ENCODE results near the gene UBE2D2.

The UBE2D2 gene

DNA sequence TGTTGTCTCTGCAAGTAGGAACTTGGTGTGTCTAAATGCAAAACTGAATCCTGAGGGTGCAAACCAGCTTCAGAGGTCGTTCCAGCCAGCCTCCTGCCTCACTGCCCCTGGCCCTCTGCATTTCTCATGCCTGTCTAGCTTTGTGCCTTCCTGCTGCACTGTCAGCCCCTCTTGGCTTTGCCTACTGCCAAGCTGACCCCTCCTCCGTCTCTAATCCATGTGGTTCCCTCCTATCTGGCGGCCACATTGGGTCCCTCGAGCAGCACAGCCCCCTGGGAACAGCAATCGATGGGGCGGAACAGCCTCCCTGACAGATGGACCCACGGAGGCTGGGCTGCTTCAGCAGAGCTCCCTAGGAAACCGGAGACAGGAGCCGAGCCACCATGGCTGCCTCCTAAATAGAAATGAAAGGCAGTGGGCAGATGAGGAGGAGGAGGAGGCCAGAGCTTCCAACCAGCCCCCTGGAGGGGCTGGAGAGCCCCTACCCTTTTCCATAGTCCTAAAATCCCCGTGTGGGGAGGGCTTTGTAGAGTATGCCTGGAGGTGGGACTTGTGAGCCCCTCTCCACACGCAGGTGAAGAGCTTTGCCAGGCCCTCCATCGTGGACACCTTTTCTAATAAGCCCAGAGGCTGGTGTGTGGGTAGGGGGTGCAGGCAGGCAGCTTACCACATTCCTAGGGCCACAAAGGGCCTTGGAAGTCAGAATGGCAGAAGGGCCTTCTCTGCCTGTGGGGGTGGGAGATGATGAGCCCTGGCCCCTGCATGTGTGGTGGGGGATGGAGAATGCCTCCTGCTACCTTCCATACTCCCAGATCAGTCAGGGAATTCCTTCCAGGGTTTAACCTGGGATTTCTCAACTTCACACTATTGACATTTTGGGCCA is 77.8 kb downstream of the UBE2D2 start:
- H3K27ac ChIP-seq (ENCODE audit: low read length), result no peak overlapping the region
- no peaks in the 10 kb centered on the region for H3K9me3 ChIP-seq (ENCODE audit: control insufficient read depth, low read depth, low read length)
- no peaks in the 10 kb centered on the region for H3K36me3 ChIP-seq (ENCODE audit: control insufficient read depth, low read depth, low read length)
- H3K27me3 ChIP-seq (ENCODE audit: control insufficient read depth, insufficient read depth, low read length), result peaks cover 5% of the 10 kb centered on the region
- H3K4me3 ChIP-seq (ENCODE audit: low read length), result peak overlapping the region; percentile 55
- no peak overlapping the region for H3K9ac ChIP-seq (ENCODE audit: low read length)
- H3K4me1 ChIP-seq (ENCODE audit: control insufficient read depth, low read depth, low read length), result peaks cover 57% of the 10 kb centered on the region

DNA sequence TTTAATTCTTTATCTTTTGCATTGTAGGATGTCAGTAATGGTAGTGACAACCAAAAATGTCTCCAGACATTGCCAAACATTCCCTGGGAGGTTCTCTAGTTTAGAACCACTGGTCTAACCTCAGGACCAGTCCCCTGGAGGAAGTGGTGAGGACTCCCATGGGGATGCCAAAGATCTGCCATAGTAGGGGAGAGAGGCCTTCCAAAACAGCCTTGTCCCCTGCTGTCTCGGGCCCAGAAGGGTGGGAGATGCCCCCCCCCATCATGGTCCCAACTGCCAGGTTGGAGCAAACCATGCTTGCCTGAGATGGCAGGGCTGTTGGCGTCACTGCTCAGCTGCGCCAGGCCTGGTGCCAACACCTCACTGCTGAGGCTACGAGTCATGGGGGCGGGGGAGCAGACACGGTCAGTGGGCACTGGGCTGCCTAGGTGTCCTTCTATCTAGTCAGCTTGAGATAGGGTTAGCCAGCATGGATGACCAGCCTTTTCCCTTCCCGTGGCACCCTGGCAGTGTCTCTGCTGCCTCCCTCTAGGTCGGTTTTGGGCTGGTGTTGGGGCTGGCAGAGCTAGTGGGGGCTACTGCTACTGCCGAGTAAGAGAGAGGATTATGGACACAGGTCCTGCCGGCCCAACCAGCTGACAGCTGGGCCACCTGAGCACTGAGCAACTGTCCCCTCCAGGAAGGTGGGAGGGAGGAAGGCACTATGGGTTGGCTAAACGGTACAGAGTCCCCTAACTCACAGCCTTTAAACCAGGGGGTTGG is 78.7 kb downstream of the UBE2D2 start:
- Histone ChIP-seq H3K4me3 (ENCODE audit: low read length) (no peak overlapping the region), H3K4me1 (ENCODE audit: control insufficient read depth, low read depth, low read length) (peaks cover 57% of the 10 kb centered on the region), H3K27me3 (ENCODE audit: control insufficient read depth, insufficient read depth, low read length) (peaks cover 13% of the 10 kb centered on the region), H3K9ac (ENCODE audit: low read length) (no peak overlapping the region), H3K9me3 (ENCODE audit: control insufficient read depth, low read depth, low read length) (no peaks in the 10 kb centered on the region), H3K36me3 (ENCODE audit: control insufficient read depth, low read depth, low read length) (no peaks in the 10 kb centered on the region), H3K27ac (ENCODE audit: low read length) (no peak overlapping the region)

DNA sequence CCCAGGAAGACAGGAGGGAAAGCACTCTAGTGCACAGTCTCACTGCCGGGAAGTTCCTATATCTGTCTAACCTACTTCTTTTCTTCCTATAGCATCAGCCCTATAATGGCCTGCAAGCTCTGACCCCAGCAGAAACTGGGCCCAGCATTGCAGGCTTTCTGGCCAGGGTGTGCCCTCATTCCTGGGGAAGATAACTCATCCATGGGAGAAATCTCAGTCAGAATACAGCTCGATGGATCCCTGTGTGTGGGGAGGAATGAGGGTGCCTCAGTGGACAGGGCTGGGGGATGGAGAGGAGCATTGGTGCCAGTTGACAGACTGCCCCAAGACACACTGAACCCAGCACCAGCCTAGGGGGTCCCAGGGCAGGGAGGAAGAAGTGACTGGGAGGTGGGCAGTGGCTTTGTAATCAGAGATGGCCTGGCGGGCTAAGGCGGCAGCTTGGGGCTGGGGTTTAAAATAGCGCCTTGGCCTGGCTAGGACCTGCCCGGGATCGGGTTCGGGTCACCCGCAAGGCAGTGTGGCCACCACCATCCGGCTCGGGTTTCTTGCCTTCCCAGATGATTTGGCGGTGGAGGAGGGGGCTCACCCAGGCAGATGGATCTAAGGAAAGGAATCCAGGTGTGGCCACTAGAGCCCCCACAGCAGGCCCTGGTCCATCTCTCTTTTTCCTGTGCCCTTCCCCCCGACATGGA is 79.4 kb downstream of the UBE2D2 start:
- Histone ChIP-seq H3K27me3 (ENCODE audit: control insufficient read depth, insufficient read depth, low read length) (peaks cover 20% of the 10 kb centered on the region), H3K9ac (ENCODE audit: low read length) (no peak overlapping the region), H3K4me1 (ENCODE audit: control insufficient read depth, low read depth, low read length) (peaks cover 57% of the 10 kb centered on the region), H3K9me3 (ENCODE audit: control insufficient read depth, low read depth, low read length) (no peaks in the 10 kb centered on the region), H3K27ac (ENCODE audit: low read length) (no peak overlapping the region), H3K36me3 (ENCODE audit: control insufficient read depth, low read depth, low read length) (no peaks in the 10 kb centered on the region), H3K4me3 (ENCODE audit: low read length) (no peak overlapping the region)

DNA sequence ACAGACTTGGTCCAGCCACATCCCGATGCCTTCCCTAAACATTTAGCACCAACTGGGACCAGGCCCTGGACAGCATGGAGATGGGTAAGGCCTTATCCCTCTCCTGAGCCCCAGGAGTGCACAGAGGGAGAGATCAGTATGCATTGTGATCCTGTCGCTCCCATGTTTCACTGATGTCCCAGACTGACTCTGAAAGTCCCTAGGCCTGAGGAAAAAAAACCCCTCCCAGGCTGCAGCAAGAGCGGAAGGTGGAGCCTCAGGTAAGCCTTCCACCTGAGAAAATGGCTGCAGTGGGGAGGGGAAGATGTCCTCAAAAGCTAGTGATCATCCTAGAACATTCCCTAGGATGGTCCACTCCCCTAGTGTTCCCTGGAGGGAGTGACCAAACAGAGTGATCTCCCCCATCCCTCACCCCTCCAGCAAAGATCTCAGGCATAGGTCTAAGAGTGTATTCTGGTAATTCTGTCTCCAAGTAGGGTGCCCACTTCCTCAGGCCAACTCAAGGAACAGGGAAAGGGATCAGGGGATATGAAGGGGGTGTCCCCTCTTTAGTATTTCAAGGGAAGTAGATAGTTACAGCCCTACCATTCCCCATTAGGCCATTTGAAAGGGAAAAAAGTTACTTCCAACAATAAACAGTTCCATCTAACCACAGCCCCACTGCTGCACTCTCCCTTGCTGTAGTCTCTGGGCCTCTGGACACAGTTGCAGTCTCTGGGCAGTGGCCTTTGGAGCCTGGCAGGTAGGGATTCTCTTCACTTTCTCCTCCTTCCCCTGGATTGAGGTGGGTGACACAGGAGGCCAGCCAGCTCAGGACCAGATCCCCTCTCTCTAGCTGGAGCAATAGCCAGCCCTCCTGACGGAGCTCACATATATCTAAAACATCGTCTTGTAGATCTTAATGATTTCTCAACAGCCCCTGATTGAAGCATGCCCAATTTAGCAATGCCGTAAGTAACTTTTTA is 80.3 kb downstream of the UBE2D2 start:
- Histone ChIP-seq H3K36me3 (ENCODE audit: control insufficient read depth, low read depth, low read length) (no peaks in the 10 kb centered on the region), H3K27ac (ENCODE audit: low read length) (no peak overlapping the region), H3K9ac (ENCODE audit: low read length) (no peak overlapping the region), H3K4me3 (ENCODE audit: low read length) (no peak overlapping the region), H3K27me3 (ENCODE audit: control insufficient read depth, insufficient read depth, low read length) (peaks cover 29% of the 10 kb centered on the region), H3K9me3 (ENCODE audit: control insufficient read depth, low read depth, low read length) (no peaks in the 10 kb centered on the region), H3K4me1 (ENCODE audit: control insufficient read depth, low read depth, low read length) (peaks cover 55% of the 10 kb centered on the region)

DNA sequence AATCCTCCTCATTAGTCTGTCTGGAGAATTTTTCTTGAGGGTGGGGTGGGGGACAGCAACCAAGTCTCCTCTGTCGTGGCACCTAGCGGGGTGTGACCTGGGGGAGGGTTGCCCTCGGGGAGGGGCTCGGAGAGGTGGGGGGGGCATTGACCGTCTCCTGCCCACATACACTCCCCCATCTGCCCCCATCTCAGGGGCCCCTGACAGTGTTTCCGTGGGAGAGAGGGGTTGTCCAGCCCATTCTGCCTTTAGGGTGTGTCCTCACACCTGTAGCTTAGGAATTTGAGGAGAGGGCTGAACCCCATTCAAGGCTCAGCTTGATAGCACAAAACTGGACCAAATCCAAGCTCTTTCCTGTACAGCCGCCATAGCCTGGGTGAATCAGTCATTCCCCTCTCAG is 81.1 kb downstream of the UBE2D2 start:
- peaks cover 54% of the 10 kb centered on the region for H3K4me1 ChIP-seq (ENCODE audit: control insufficient read depth, low read depth, low read length)
- no peaks in the 10 kb centered on the region for H3K36me3 ChIP-seq (ENCODE audit: control insufficient read depth, low read depth, low read length)
- H3K9ac ChIP-seq (ENCODE audit: low read length), result no peak overlapping the region
- H3K4me3 ChIP-seq (ENCODE audit: low read length), result no peak overlapping the region
- H3K9me3 ChIP-seq (ENCODE audit: control insufficient read depth, low read depth, low read length), result no peaks in the 10 kb centered on the region
- H3K27ac ChIP-seq (ENCODE audit: low read length), result no peak overlapping the region
- H3K27me3 ChIP-seq (ENCODE audit: control insufficient read depth, insufficient read depth, low read length), result peaks cover 37% of the 10 kb centered on the region

DNA sequence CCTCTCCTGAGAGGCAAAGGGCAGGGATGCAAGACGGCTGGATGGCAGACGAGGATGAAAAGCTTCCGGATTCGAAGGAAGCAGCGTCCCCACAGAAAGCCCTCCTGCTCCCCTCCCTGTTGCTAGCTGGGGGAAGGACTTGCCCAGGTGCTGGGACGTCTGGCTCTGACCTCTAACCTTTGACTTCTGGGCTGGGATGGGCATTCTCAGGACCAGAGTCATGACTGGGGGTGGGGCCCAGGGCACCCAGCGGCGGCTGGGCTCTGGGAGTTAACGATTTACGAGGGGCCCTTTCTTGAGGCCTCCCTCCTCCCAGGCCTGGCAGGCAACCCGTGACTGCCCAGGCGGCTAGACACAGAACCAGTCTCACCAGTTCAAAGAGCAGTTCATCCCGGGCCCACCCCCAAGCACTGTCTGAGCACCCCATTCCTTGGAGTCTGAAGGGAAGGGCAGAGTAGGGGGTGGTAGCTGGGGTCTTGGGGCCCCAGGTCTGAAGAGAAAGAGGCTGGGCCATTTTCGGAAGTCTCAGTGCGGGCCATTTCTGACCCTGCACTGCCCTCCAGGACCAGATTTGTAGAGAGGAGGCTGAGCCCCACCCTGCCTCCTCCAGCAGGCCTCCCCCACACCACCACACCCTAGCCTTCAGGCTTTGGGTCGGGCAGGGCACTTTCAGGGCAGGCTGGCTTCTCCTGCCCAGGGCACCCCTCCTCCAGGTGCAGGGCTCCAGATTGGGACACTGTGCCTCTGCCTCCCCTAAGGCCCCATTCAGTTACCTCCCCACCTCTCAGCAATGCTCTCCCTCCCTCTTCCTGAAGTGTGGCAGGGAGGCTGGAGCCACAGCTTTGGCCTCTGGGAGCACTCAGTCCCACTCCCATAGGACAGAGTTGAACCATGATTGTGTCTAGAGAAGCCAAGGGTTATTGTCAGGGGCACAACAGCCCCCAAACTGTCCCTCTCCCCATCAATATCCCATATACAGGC is 82.0 kb downstream of the UBE2D2 start:
- H3K9me3 ChIP-seq (ENCODE audit: control insufficient read depth, low read depth, low read length), result no peaks in the 10 kb centered on the region
- H3K27me3 ChIP-seq (ENCODE audit: control insufficient read depth, insufficient read depth, low read length), result peaks cover 44% of the 10 kb centered on the region
- no peak overlapping the region for H3K4me3 ChIP-seq (ENCODE audit: low read length)
- H3K36me3 ChIP-seq (ENCODE audit: control insufficient read depth, low read depth, low read length), result no peaks in the 10 kb centered on the region
- no peak overlapping the region for H3K9ac ChIP-seq (ENCODE audit: low read length)
- H3K27ac ChIP-seq (ENCODE audit: low read length), result no peak overlapping the region
- H3K4me1 ChIP-seq (ENCODE audit: control insufficient read depth, low read depth, low read length), result peaks cover 54% of the 10 kb centered on the region

DNA sequence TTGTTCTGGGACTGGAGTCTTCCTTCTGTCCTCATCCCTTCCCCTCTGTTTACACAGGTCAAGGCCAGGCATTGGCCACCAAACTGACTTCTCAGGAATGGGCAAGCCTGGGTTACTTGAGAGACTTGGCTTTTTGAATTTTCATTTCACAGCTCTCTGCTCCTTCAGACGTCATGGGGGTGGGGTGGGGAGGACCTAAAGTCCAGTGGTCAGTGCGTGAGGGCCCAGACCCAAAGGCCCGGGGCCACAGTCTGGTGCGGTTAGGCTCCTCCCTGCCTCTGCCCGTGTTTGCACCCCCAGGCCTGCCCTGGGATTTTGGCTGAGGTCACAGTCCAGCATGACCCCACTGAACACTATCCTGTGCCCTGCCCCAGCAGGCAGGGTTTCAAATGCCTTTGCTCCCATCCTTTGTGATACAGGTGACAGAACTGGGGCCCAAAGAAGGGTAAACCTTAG is 82.9 kb downstream of the UBE2D2 start:
- no peaks in the 10 kb centered on the region for H3K36me3 ChIP-seq (ENCODE audit: control insufficient read depth, low read depth, low read length)
- no peak overlapping the region for H3K9ac ChIP-seq (ENCODE audit: low read length)
- peaks cover 46% of the 10 kb centered on the region for H3K4me1 ChIP-seq (ENCODE audit: control insufficient read depth, low read depth, low read length)
- no peak overlapping the region for H3K4me3 ChIP-seq (ENCODE audit: low read length)
- no peaks in the 10 kb centered on the region for H3K9me3 ChIP-seq (ENCODE audit: control insufficient read depth, low read depth, low read length)
- H3K27ac ChIP-seq (ENCODE audit: low read length), result no peak overlapping the region
- peaks cover 44% of the 10 kb centered on the region for H3K27me3 ChIP-seq (ENCODE audit: control insufficient read depth, insufficient read depth, low read length)

DNA sequence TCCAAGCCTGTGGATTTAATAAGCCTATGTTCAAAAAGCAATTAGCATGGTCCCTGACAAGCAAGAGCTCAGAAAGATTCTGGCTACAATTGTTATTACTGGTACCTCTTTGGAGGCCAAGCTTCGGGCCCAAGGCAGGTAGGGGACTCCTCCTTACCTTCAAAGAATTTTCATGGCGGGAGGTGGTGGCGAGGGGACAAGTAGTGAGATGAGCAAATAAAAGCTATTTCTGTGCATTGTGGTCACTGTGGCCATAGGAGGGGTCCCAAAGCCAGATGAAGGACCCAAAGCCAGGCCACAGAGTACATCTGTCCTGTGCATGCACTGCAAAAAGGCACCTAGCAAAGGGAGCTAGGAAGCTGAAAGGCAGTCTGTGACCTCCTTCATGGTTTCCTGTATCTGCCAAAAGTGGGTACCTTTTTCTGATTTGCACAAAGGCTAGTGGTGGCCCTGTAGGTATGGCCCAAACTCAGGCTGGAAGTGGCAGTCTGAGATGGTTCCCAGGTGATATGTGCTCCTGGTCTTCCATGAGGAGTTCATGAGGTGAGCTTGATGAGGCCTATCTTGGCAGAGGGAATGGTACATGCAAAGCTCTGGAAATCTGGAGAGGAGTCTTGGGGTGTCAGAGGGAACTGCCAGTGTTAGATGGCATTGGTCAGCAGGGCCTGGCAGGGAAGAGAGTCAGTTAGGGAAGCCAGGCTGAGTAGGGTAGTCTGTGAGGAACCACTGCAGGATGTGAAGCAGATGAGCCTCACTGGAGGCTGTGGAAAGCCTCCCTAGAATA is 83.7 kb downstream of the UBE2D2 start:
- H3K9me3 ChIP-seq (ENCODE audit: control insufficient read depth, low read depth, low read length), result no peaks in the 10 kb centered on the region
- no peak overlapping the region for H3K4me3 ChIP-seq (ENCODE audit: low read length)
- H3K9ac ChIP-seq (ENCODE audit: low read length), result no peak overlapping the region
- peaks cover 38% of the 10 kb centered on the region for H3K4me1 ChIP-seq (ENCODE audit: control insufficient read depth, low read depth, low read length)
- H3K27ac ChIP-seq (ENCODE audit: low read length), result no peak overlapping the region
- H3K36me3 ChIP-seq (ENCODE audit: control insufficient read depth, low read depth, low read length), result no peaks in the 10 kb centered on the region
- peaks cover 44% of the 10 kb centered on the region for H3K27me3 ChIP-seq (ENCODE audit: control insufficient read depth, insufficient read depth, low read length)

DNA sequence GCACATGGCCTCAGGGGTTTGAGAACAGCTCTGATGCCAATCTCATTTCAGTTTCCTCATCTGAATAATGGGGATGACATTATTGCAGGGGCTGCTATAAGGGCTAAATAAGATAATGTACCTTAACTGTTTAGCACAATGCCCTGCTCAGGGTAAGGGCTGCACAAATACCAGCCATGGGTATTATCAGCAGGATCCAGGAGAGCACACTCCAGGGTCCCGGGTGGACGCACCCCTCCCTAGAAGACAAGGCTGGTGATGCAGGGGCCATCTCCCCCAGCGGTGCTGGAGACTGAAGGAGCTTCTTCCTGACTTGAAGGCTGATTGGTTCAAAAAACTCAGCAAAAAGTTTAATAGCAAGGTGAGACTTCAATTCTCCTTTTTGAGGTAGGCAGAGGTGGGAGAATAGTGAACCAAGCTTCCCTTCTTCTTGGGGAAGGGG is 84.3 kb downstream of the UBE2D2 start:
- no peak overlapping the region for H3K4me3 ChIP-seq (ENCODE audit: low read length)
- H3K27me3 ChIP-seq (ENCODE audit: control insufficient read depth, insufficient read depth, low read length), result peaks cover 44% of the 10 kb centered on the region
- H3K9ac ChIP-seq (ENCODE audit: low read length), result no peak overlapping the region
- no peaks in the 10 kb centered on the region for H3K36me3 ChIP-seq (ENCODE audit: control insufficient read depth, low read depth, low read length)
- H3K27ac ChIP-seq (ENCODE audit: low read length), result no peak overlapping the region
- H3K9me3 ChIP-seq (ENCODE audit: control insufficient read depth, low read depth, low read length), result no peaks in the 10 kb centered on the region
- peaks cover 33% of the 10 kb centered on the region for H3K4me1 ChIP-seq (ENCODE audit: control insufficient read depth, low read depth, low read length)
